Hepatocyte (in vitro differentiated cells): ENCODE data around the gene ATAD5.

Experiments
- EZH2 ChIP-seq: fragments of 200-600 bp; sonication (generic); IDR thresholded peaks from 2 replicates; pipeline ENCODE4 v1.6.1; 2016; ENCODE audit warnings: antibody characterized with exemption, mild to moderate bottlenecking, borderline replicate concordance
- TF ChIP-seq, protein P1 (sequence below): fragments of 200-600 bp; sonication (generic); IDR thresholded peaks from 2 replicates; pipeline ENCODE4 v1.5.1; 2016; ENCODE audit warnings: antibody characterized with exemption, mild to moderate bottlenecking; ENCODE audit not compliant: poor library complexity

- TF ChIP-seq, protein P1, sequence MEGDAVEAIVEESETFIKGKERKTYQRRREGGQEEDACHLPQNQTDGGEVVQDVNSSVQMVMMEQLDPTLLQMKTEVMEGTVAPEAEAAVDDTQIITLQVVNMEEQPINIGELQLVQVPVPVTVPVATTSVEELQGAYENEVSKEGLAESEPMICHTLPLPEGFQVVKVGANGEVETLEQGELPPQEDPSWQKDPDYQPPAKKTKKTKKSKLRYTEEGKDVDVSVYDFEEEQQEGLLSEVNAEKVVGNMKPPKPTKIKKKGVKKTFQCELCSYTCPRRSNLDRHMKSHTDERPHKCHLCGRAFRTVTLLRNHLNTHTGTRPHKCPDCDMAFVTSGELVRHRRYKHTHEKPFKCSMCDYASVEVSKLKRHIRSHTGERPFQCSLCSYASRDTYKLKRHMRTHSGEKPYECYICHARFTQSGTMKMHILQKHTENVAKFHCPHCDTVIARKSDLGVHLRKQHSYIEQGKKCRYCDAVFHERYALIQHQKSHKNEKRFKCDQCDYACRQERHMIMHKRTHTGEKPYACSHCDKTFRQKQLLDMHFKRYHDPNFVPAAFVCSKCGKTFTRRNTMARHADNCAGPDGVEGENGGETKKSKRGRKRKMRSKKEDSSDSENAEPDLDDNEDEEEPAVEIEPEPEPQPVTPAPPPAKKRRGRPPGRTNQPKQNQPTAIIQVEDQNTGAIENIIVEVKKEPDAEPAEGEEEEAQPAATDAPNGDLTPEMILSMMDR: no peak
- TF ChIP-seq EZH2: no peak
These were observed 38.3 kb upstream of the ATAD5 start for GRCh38 chr17:30793282-30793977.
